Hepatocyte (in vitro differentiated cells): ENCODE data around the gene SLC6A20. TPM values are rescaled to one million over a fixed set of nuclear protein-coding genes. Genes with fewer than 3 reads are reported as not detected.

ENCODE experiments used
- DNase-seq: peaks from one replicate; pipeline ENCODE4 v3.0.0-alpha.2; 2016; ENCODE audit warnings: low spot score
- H2AFZ ChIP-seq: fragments of 200-600 bp; sonication (generic); 2 replicates; pipeline ENCODE4 v1.6.0; 2016; ENCODE audit warnings: antibody characterized with exemption, mild to moderate bottlenecking
- H3K27ac ChIP-seq: fragments of 200-600 bp; sonication (generic); 2 replicates; pipeline ENCODE4 v1.5.1; 2016; ENCODE audit warnings: mild to moderate bottlenecking
- H3K27me3 ChIP-seq: fragments of 200-600 bp; sonication (generic); 2 replicates; pipeline ENCODE4 v1.6.1; 2016
- H3K36me3 ChIP-seq: fragments of 200-600 bp; sonication (generic); replicated peaks from 2 replicates; pipeline ENCODE4 v1.5.1; 2016; ENCODE audit warnings: low read depth; ENCODE audit not compliant: insufficient read depth
- H3K4me1 ChIP-seq: fragments of 200-600 bp; sonication (generic); 2 replicates; pipeline ENCODE4 v1.5.1; 2016; ENCODE audit warnings: mild to moderate bottlenecking, moderate library complexity; ENCODE audit not compliant: insufficient read depth
- H3K4me2 ChIP-seq: fragments of 200-600 bp; sonication (generic); 2 replicates; pipeline ENCODE4 v1.6.0; 2016
- H3K4me3 ChIP-seq: fragments of 200-600 bp; sonication (generic); 2 replicates; pipeline ENCODE4 v1.5.1; 2016; ENCODE audit warnings: mild to moderate bottlenecking
- H3K79me2 ChIP-seq: fragments of 200-600 bp; sonication (generic); 2 replicates; pipeline ENCODE4 v1.6.0; 2017; ENCODE audit warnings: mild to moderate bottlenecking
- H3K9me2 ChIP-seq: fragments of 200-600 bp; sonication (generic); replicated peaks from 2 replicates; pipeline ENCODE4 v1.6.0; 2017; ENCODE audit warnings: mild to moderate bottlenecking; ENCODE audit not compliant: insufficient read depth
- H3K9me3 ChIP-seq: fragments of 200-600 bp; sonication (generic); 2 replicates; pipeline ENCODE4 v1.5.1; 2016; ENCODE audit warnings: low read depth, mild to moderate bottlenecking
- H4K20me1 ChIP-seq: fragments of 200-600 bp; sonication (generic); 2 replicates; pipeline ENCODE4 v1.6.0; 2016; ENCODE audit warnings: mild to moderate bottlenecking; ENCODE audit not compliant: insufficient read depth, poor library complexity, severe bottlenecking
- EZH2 ChIP-seq: fragments of 200-600 bp; sonication (generic); IDR thresholded peaks from 2 replicates; pipeline ENCODE4 v1.6.1; 2016; ENCODE audit warnings: antibody characterized with exemption, mild to moderate bottlenecking, borderline replicate concordance
- EZH2phosphoT487 ChIP-seq: fragments of 200-600 bp; sonication (generic); IDR thresholded peaks from one replicate; pipeline ENCODE4 v1.6.1; 2018; ENCODE audit warnings: antibody characterized with exemption, mild to moderate bottlenecking, low read depth, moderate library complexity; ENCODE audit not compliant: unreplicated experiment, severe bottlenecking
- WGBS: methylation state at CpG from one replicate; pipeline ENCODE4 v1.1.6; 2016; ENCODE audit warnings: low lambda C conversion rate; ENCODE audit errors: missing lambda C conversion rate; 5-methylcytosine and 5-hydroxymethylcytosine counted together
- polyA plus RNA-seq: library from polyadenylated mRNA; unstranded; fragments of >200 nt; fragmentation: Nextera tagmentation; extraction: Ambion mirVana; gene quantifications from 2 replicates; pipeline ENCODE4 v1.2.1, GENCODE V29; 2016
- total RNA-seq: library from RNA; depleted of rRNA; stranded (reverse); fragments of >200 nt; gene quantifications from 2 replicates; pipeline ENCODE4 v1.2.3, GENCODE V29; 2014
- TF ChIP-seq, protein P1 (sequence below): fragments of 200-600 bp; sonication (generic); IDR thresholded peaks from 2 replicates; pipeline ENCODE4 v1.5.1; 2016; ENCODE audit warnings: antibody characterized with exemption, mild to moderate bottlenecking; ENCODE audit not compliant: poor library complexity

The SLC6A20 gene
- total and polyA plus RNA-seq, 2 experiments from 2014 or later: 5.7 to 9.6 TPM

DNA sequence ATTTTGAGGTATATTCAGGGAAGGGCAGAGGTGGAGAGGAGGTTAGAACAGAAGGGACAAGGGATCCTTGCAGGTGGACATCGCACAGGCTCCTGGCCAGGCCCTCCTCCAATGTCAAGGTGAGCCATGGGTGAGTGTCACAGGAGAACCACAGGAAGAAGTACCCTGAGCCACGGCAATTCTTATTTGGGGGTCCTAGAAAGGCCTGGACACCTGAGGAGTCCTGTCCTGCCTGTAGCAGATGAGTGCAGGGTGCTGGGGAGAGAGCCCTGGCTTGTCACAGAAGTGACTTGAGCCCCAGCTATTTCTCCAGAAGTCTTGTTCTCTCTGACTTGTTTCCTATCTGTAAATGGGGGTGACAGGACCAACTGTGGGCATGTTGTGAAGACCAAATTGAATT is 4.3 kb downstream of the SLC6A20 start:
- H3K27ac ChIP-seq: no peak overlapping the region
- no peaks in the 10 kb centered on the region for H4K20me1 ChIP-seq
- no peaks in the 10 kb centered on the region for H3K36me3 ChIP-seq
- 90% methylated on average over 2 of the region's 2 CpGs for WGBS
- H3K9me3 ChIP-seq: no peaks in the 10 kb centered on the region
- DNase-seq: no peak
- peaks cover 4% of the 10 kb centered on the region for H3K4me1 ChIP-seq
- no peaks in the 10 kb centered on the region for H3K79me2 ChIP-seq
- peaks cover 27% of the 10 kb centered on the region for H3K27me3 ChIP-seq
- H3K4me2 ChIP-seq: no peak overlapping the region
- TF ChIP-seq EZH2 (no peak), EZH2phosphoT487 (no peak)
- TF ChIP-seq, protein P1, sequence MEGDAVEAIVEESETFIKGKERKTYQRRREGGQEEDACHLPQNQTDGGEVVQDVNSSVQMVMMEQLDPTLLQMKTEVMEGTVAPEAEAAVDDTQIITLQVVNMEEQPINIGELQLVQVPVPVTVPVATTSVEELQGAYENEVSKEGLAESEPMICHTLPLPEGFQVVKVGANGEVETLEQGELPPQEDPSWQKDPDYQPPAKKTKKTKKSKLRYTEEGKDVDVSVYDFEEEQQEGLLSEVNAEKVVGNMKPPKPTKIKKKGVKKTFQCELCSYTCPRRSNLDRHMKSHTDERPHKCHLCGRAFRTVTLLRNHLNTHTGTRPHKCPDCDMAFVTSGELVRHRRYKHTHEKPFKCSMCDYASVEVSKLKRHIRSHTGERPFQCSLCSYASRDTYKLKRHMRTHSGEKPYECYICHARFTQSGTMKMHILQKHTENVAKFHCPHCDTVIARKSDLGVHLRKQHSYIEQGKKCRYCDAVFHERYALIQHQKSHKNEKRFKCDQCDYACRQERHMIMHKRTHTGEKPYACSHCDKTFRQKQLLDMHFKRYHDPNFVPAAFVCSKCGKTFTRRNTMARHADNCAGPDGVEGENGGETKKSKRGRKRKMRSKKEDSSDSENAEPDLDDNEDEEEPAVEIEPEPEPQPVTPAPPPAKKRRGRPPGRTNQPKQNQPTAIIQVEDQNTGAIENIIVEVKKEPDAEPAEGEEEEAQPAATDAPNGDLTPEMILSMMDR: no peak
- no peak overlapping the region for H2AFZ ChIP-seq
- no peaks in the 10 kb centered on the region for H3K9me2 ChIP-seq
- no peak overlapping the region for H3K4me3 ChIP-seq

DNA sequence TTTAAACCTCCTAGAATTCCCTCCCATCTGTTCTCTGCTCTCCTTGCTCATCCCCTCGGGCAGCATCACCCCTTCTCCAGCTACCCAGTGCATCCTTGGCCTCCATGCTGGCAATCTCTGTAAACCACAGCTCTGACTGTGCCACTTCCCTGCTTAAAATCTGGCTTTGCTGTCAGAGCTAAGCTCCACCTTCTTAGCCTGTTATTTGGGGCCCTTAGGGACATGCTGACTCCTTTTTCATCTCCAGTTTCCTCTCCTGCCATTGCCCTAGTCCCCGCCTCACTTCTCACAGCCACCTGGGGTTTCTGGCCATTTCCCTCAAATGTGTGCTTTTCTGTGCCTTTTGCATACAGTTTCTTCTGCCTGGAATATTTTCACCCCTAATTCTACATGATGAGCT is 5.7 kb downstream of the SLC6A20 start:
- no peaks in the 10 kb centered on the region for H3K9me2 ChIP-seq
- no peaks in the 10 kb centered on the region for H3K4me1 ChIP-seq
- no peaks in the 10 kb centered on the region for H3K9me3 ChIP-seq
- no peaks in the 10 kb centered on the region for H3K79me2 ChIP-seq
- no peak overlapping the region for H3K27ac ChIP-seq
- DNase-seq: no peak
- H3K4me2 ChIP-seq: no peak overlapping the region
- H2AFZ ChIP-seq: no peak overlapping the region
- no peaks in the 10 kb centered on the region for H3K36me3 ChIP-seq
- H4K20me1 ChIP-seq: no peaks in the 10 kb centered on the region
- TF ChIP-seq EZH2phosphoT487: no peak
- TF ChIP-seq, protein P1: no peak
- no peak for TF ChIP-seq EZH2
- H3K27me3 ChIP-seq: peaks cover 13% of the 10 kb centered on the region
- H3K4me3 ChIP-seq: no peak overlapping the region
- 72% methylated on average over 2 of the region's 2 CpGs for WGBS

DNA sequence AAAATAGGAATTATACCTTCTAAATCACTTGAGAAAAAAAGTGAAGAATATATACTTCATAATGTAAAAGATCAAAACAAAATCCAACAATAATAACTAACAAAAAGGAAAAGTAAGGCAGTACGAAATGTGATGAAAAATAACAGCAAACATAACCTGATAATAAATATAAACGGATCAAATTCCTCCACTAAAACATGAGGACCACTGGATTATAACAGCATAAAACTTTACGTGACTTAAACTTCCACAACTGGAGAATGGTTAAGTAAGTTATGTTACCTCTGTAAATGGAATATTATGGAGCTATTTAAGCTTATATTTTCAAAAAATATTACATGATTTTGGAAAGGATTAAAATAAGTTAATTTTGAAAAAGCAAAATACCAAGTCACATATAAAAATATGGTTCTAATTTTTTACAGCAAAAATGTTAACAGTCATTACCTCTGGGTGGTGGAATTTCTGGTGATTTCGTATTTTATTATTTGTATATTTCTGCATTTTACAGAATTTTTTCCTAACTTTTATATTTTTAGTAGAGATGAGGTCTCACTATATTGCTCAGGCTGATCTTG is 7.0 kb downstream of the SLC6A20 start:
- Histone ChIP-seq H2AFZ (no peak overlapping the region), H3K4me1 (no peaks in the 10 kb centered on the region), H3K79me2 (no peaks in the 10 kb centered on the region), H3K9me3 (no peaks in the 10 kb centered on the region), H3K4me2 (no peak overlapping the region), H3K9me2 (no peaks in the 10 kb centered on the region), H4K20me1 (no peaks in the 10 kb centered on the region), H3K27me3 (peaks cover 1% of the 10 kb centered on the region), H3K36me3 (no peaks in the 10 kb centered on the region), H3K4me3 (no peak overlapping the region), H3K27ac (no peak overlapping the region)
- TF ChIP-seq, protein P1: no peak
- TF ChIP-seq EZH2phosphoT487: no peak
- no peak for TF ChIP-seq EZH2
- WGBS: 87% methylated on average over 4 of the region's 4 CpGs
- DNase-seq: no peak

DNA sequence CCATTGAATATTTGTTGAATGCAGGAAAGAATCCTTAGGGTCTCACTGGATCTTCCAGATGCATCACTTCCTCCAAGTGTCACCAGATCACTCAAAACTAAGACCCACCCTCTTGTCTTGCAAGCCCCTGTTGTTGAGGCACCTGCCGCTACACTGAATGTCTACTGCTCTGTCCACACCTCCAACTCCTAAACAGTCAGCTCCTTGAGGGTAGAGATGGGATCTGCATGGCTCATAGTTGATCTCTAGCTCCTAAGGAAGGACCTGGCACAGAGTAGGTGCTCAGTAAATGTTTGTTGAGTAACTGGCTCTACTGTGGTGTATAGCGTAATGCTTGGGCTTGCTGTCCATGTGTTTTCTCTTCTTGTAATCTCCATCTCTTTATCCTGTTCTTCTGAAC is 8.8 kb downstream of the SLC6A20 start:
- no peaks in the 10 kb centered on the region for H3K36me3 ChIP-seq
- no peak for DNase-seq
- H3K79me2 ChIP-seq: no peaks in the 10 kb centered on the region
- WGBS: 96% methylated on average over 2 of the region's 2 CpGs
- H4K20me1 ChIP-seq: no peaks in the 10 kb centered on the region
- H3K4me2 ChIP-seq: no peak overlapping the region
- no peaks in the 10 kb centered on the region for H3K4me1 ChIP-seq
- no peaks in the 10 kb centered on the region for H3K9me2 ChIP-seq
- H3K4me3 ChIP-seq: no peak overlapping the region
- H3K27ac ChIP-seq: no peak overlapping the region
- H3K9me3 ChIP-seq: no peaks in the 10 kb centered on the region
- no peaks in the 10 kb centered on the region for H3K27me3 ChIP-seq
- TF ChIP-seq, protein P1: no peak
- TF ChIP-seq EZH2phosphoT487 (no peak), EZH2 (no peak)
- H2AFZ ChIP-seq: no peak overlapping the region
